ENCODE results near the gene KRTAP10-7. TPM values are rescaled to one million over a fixed set of nuclear protein-coding genes. Genes with fewer than 3 reads are reported as not detected.
"Not testable (repeated sequence)": the region's sequence is repeated elsewhere in the genome, so short reads cannot be mapped to it uniquely, and the experiment has no call there.

Gene KRTAP10-7
- total and polyA plus RNA-seq, 9 of the 15 experiments (the other 6 are each of a cell fraction or from before 2014, with no cell fraction given) = not detected

- WGBS (ENCODE audit: insufficient coverage, low coverage, missing lambda C conversion rate) = 4% methylated on average over 19 of the region's 25 CpGs
- H3K27ac ChIP-seq (ENCODE audit: extremely low read depth, low read depth, low read length); intact Hi-C loops (cut with micrococcal nuclease); ATAC-seq; in situ Hi-C loops (cut with MboI); H4K20me1 ChIP-seq (replicated peaks; ENCODE audit: control insufficient read depth, insufficient read depth, low read length); H2AFZ ChIP-seq (ENCODE audit: low read depth, low read length); H3K9me3 ChIP-seq (replicated peaks; ENCODE audit: control insufficient read depth, insufficient read depth, low read depth, low read length); H3K4me2 ChIP-seq (ENCODE audit: insufficient read depth, low read length); DNase-seq (ENCODE audit: extremely low read depth in 1 of 4, low spot score in 3 of 4); H3K9me1 ChIP-seq (ENCODE audit: control insufficient read depth, insufficient read depth, low read length); BruUV-seq (replicated peaks); CTCF ChIA-PET (ENCODE audit: low intra/inter-chr PET ratio); FAIRE-seq; H3K79me2 ChIP-seq (ENCODE audit: control insufficient read depth, insufficient read depth, low read length); H3K4me3 ChIP-seq; H3K36me3 ChIP-seq (ENCODE audit: control insufficient read depth, insufficient read depth, low read length): not testable (repeated sequence)
- H3K4me1 ChIP-seq (replicated peaks in 1 of 2; ENCODE audit: control insufficient read depth in 2 of 2, insufficient read depth in 2 of 2, low read length in 2 of 2) = peaks cover 0 to 17% of the 10 kb centered on the region in 2 experiments; a peak in 1 of 5 replicates
- peaks cover 20 to 57% of the 10 kb centered on the region in 2 experiments; a peak in 4 of 5 replicates for H3K27me3 ChIP-seq (ENCODE audit: control insufficient read depth in 2 of 2, insufficient read depth in 2 of 2, low read length in 2 of 2)
- POLR2A ChIA-PET = interaction anchor here (0.8 kb wide), 1 partner anchor 18 kb away, joined by 5 read pairs; the partner anchor contains the start of gene KRTAP10-6
- peak within 1 kb of the TSS in 1 of 2 experiments; percentile 33; a peak in 1 of 4 replicates for H3K9ac ChIP-seq (ENCODE audit: insufficient read depth in 1 of 2, low read depth in 2 of 2, low read length in 2 of 2)
Measured at GRCh38 chr21:44573630-44574456, 26.6 kb upstream of the KRTAP10-7 start, which contains the start of gene KRTAP10-4. TSS of gene KRTAP10-4 (plus strand) at chr21:44573729. CDS start at chr21:44573759, 30 bp downstream.

DNA sequence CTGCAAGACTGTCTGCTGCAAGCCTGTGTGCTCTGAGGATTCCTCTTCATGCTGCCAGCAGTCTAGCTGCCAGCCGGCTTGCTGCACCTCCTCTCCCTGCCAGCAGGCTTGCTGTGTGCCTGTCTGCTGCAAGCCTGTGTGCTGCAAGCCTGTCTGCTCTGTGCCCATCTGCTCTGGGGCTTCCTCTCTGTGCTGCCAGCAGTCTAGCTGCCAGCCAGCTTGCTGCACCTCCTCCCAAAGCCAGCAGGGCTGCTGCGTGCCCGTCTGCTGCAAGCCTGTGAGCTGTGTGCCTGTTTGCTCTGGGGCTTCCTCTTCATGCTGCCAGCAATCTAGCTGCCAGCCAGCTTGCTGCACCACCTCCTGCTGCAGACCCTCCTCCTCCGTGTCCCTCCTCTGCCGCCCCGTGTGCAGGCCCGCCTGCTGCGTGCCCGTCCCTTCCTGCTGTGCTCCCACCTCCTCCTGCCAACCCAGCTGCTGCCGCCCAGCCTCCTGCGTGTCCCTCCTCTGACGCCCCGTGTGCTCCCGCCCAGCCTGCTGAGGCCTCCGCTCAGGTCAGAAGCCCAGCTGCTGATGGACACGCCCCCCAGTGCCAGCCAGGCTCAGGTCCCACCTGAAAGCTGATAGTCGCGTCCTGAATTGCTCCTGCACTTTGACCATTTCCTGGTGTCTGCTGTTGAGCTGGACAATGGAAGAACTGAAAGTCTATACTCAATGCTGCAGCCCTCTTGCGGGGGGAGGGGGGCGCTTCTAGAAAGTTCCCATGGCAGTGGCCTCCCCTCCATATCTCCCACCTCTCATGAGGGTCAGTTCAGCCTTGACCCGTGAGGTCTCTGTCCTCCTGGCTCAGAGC lies 25.7 kb upstream of the KRTAP10-7 start:
- no peak overlapping the region for H3K27ac ChIP-seq (ENCODE audit: extremely low read depth, low read depth, low read length)
- in situ Hi-C loops (cut with MboI) (no loop called here), intact Hi-C loops (cut with micrococcal nuclease) (no loop called here)
- no peak overlapping the region for H2AFZ ChIP-seq (ENCODE audit: low read depth, low read length)
- H3K9me3 ChIP-seq (replicated peaks; ENCODE audit: control insufficient read depth, insufficient read depth, low read depth, low read length) = no peaks in the 10 kb centered on the region; the same call in none of the 2 replicates
- H3K27me3 ChIP-seq (ENCODE audit: control insufficient read depth in 2 of 2, insufficient read depth in 2 of 2, low read length in 2 of 2) = peaks cover 20 to 59% of the 10 kb centered on the region in 2 experiments; a peak in 4 of 5 replicates
- CTCF ChIA-PET (ENCODE audit: low intra/inter-chr PET ratio) = no interaction called here
- POLR2A ChIA-PET = interaction anchor here (0.5 to 0.6 kb wide), 2 partner anchors 241 to 427 kb away, joined by 3 read pairs; no protein-coding TSS in a partner anchor
- H3K4me1 ChIP-seq (replicated peaks in 1 of 2; ENCODE audit: control insufficient read depth in 2 of 2, insufficient read depth in 2 of 2, low read length in 2 of 2) = peaks cover 0 to 11% of the 10 kb centered on the region in 2 experiments; a peak in 1 of 5 replicates
- H3K9ac ChIP-seq (ENCODE audit: insufficient read depth in 1 of 2, low read depth in 2 of 2, low read length in 2 of 2) = no peak overlapping the region
- 1% methylated on average over 21 of the region's 21 CpGs for WGBS (ENCODE audit: insufficient coverage, low coverage, missing lambda C conversion rate)
- FAIRE-seq (no peak), ATAC-seq (no peak), DNase-seq (ENCODE audit: extremely low read depth in 1 of 4, low spot score in 3 of 4) (no peak)
- no peak overlapping the region for H3K4me2 ChIP-seq (ENCODE audit: insufficient read depth, low read length)
- H3K36me3 ChIP-seq (ENCODE audit: control insufficient read depth, insufficient read depth, low read length) = no peaks in the 10 kb centered on the region
- BruUV-seq (replicated peaks) = no TSS peak
- H4K20me1 ChIP-seq (replicated peaks; ENCODE audit: control insufficient read depth, insufficient read depth, low read length) = no peaks in the 10 kb centered on the region
- no peak overlapping the region for H3K4me3 ChIP-seq
- no peaks in the 10 kb centered on the region for H3K79me2 ChIP-seq (ENCODE audit: control insufficient read depth, insufficient read depth, low read length)
- H3K9me1 ChIP-seq (ENCODE audit: control insufficient read depth, insufficient read depth, low read length) = no peaks in the 10 kb centered on the region
- TF ChIP-seq ZNF316 (IDR thresholded peaks at IDR 0.05) = no peak
- TF ChIP-seq PTTG1 (tag; IDR thresholded peaks at IDR 0.05; ENCODE audit: low read depth) = no peak
- no peak for TF ChIP-seq HMGN3 (IDR thresholded peaks at IDR 0.05; ENCODE audit: borderline replicate concordance, extremely low read depth, insufficient read length, low read depth, low read length)
- TF ChIP-seq PHB (CRISPR knock-in tag; IDR thresholded peaks at IDR 0.05) = no peak
- TF ChIP-seq PBX2 (CRISPR knock-in tag; IDR thresholded peaks at IDR 0.05; ENCODE audit: low read depth) = no peak
- TF ChIP-seq PBX2 (tag; conservative IDR thresholded peaks at IDR 0.05; ENCODE audit: low read depth) = no peak
- no peak for TF ChIP-seq EP400 (IDR thresholded peaks at IDR 0.05)
